H9 (cell line): ENCODE results near the gene MB. TPM values are rescaled to one million over a fixed set of nuclear protein-coding genes. Genes with fewer than 3 reads are reported as not detected.

ENCODE experiments used
- DNase-seq: peaks from one replicate; pipeline ENCODE4 v3.0.0-alpha.2; 2017
- H2AFZ ChIP-seq: one replicate; pipeline ENCODE4 v1.6.1; 2013; ENCODE audit warnings: mild to moderate bottlenecking, low read length, control low read depth, moderate library complexity
- H2AK5ac ChIP-seq: 2 replicates; pipeline ENCODE4 v1.6.1; 2013; ENCODE audit warnings: low read length, control low read depth, mixed read lengths; ENCODE audit not compliant: insufficient read length
- H2BK120ac ChIP-seq: one replicate; pipeline ENCODE4 v1.6.1; 2013; ENCODE audit warnings: low read depth, mild to moderate bottlenecking, low read length, control low read depth, inconsistent platforms; ENCODE audit not compliant: poor library complexity, severe bottlenecking
- H2BK12ac ChIP-seq: 2 replicates; pipeline ENCODE4 v1.6.1; 2013; ENCODE audit warnings: low read length, control low read depth, mixed read lengths, low read depth; ENCODE audit not compliant: insufficient read length
- H2BK15ac ChIP-seq: 2 replicates; pipeline ENCODE4 v1.6.1; 2013; ENCODE audit warnings: low read depth, low read length, control low read depth
- H2BK20ac ChIP-seq: one replicate; pipeline ENCODE4 v1.6.1; 2013; ENCODE audit warnings: low read depth, mild to moderate bottlenecking, low read length, control low read depth, inconsistent platforms; ENCODE audit not compliant: poor library complexity, severe bottlenecking
- H2BK5ac ChIP-seq: 2 replicates; pipeline ENCODE4 v1.6.1; 2013; ENCODE audit warnings: low read length, control low read depth, mixed read lengths; ENCODE audit not compliant: insufficient read length
- H3K14ac ChIP-seq: 2 replicates; pipeline ENCODE4 v1.6.1; 2013; ENCODE audit warnings: low read length, control low read depth; ENCODE audit not compliant: insufficient read depth
- H3K18ac ChIP-seq: 2 replicates; pipeline ENCODE4 v1.6.1; 2013; ENCODE audit warnings: low read depth, mild to moderate bottlenecking, mixed read lengths, low read length, control low read depth; ENCODE audit not compliant: insufficient read length
- H3K23ac ChIP-seq: 2 replicates; pipeline ENCODE4 v1.6.1; 2013; ENCODE audit warnings: low read length, control low read depth, mixed read lengths, low read depth; ENCODE audit not compliant: insufficient read length
- H3K23me2 ChIP-seq: 2 replicates; pipeline ENCODE4 v1.6.1; 2013; ENCODE audit warnings: low read depth, mild to moderate bottlenecking, mixed read lengths, low read length, control low read depth; ENCODE audit not compliant: insufficient read length, poor library complexity, severe bottlenecking
- H3K27ac ChIP-seq: 2 replicates; pipeline ENCODE4 v1.5.1; 2013; ENCODE audit warnings: low read length, control low read depth, mixed read lengths, low read depth; ENCODE audit not compliant: insufficient read length
- H3K27me3 ChIP-seq: 2 replicates; pipeline ENCODE4 v1.6.1; 2013; ENCODE audit warnings: low read length, control low read depth, inconsistent platforms; ENCODE audit not compliant: insufficient read depth
- H3K4ac ChIP-seq: 2 replicates; pipeline ENCODE4 v1.6.1; 2013; ENCODE audit warnings: low read depth, mild to moderate bottlenecking, control low read depth, inconsistent platforms, low read length, moderate library complexity
- H3K4me1 ChIP-seq: 2 replicates; pipeline ENCODE4 v1.6.1; 2013; ENCODE audit warnings: low read length, control low read depth, inconsistent platforms; ENCODE audit not compliant: insufficient read depth
- H3K4me2 ChIP-seq: 2 replicates; pipeline ENCODE4 v1.6.1; 2013; ENCODE audit warnings: low read length, control low read depth, mixed read lengths; ENCODE audit not compliant: insufficient read length, insufficient read depth
- H3K56ac ChIP-seq: 2 replicates; pipeline ENCODE4 v1.6.1; 2013; ENCODE audit warnings: low read depth, mild to moderate bottlenecking, mixed read lengths, low read length, control low read depth; ENCODE audit not compliant: insufficient read length
- H3K79me1 ChIP-seq: 2 replicates; pipeline ENCODE4 v1.6.1; 2013; ENCODE audit warnings: low read depth, mild to moderate bottlenecking, moderate library complexity, low read length, control low read depth, inconsistent platforms; ENCODE audit not compliant: insufficient read depth, poor library complexity, severe bottlenecking
- H3K79me2 ChIP-seq: 2 replicates; pipeline ENCODE4 v1.6.1; 2013; ENCODE audit warnings: low read length, control low read depth, inconsistent platforms; ENCODE audit not compliant: insufficient read depth
- H3K9ac ChIP-seq: 2 replicates; pipeline ENCODE4 v1.6.1; 2013; ENCODE audit warnings: low read length, control low read depth, mixed read lengths; ENCODE audit not compliant: insufficient read length; ENCODE audit errors: extremely low read depth
- H3K9me3 ChIP-seq: one replicate; pipeline ENCODE4 v1.6.1; 2013; ENCODE audit warnings: low read depth, low read length, inconsistent platforms; ENCODE audit not compliant: control insufficient read depth
- H3T11ph ChIP-seq: one replicate; pipeline ENCODE4 v1.6.1; 2013; ENCODE audit warnings: mild to moderate bottlenecking, low read length, control low read depth, inconsistent platforms
- H4K20me1 ChIP-seq: one replicate; pipeline ENCODE4 v1.6.1; 2013; ENCODE audit not compliant: control insufficient read depth, insufficient read length, insufficient read depth
- H4K5ac ChIP-seq: 2 replicates; pipeline ENCODE4 v1.6.1; 2013; ENCODE audit warnings: low read depth, mild to moderate bottlenecking, mixed read lengths, low read length, control low read depth; ENCODE audit not compliant: insufficient read length
- H4K8ac ChIP-seq: replicated peaks from 2 replicates; pipeline ENCODE4 v1.6.1; 2013; ENCODE audit warnings: low read length, control low read depth, mixed read lengths, low read depth; ENCODE audit not compliant: insufficient read length
- H4K91ac ChIP-seq: 2 replicates; pipeline ENCODE4 v1.6.1; 2013; ENCODE audit warnings: low read depth, mild to moderate bottlenecking, moderate library complexity, mixed read lengths, low read length, control low read depth; ENCODE audit not compliant: insufficient read length
- H3K27ac Mint-ChIP-seq, 3 experiments: 2 replicates in 2 of 3; 3 replicates in 1 of 3; pipeline ENCODE4 v1.8.0; 2020 to 2021; ENCODE audit warnings: mixed read lengths in 3 of 3, mild to moderate bottlenecking in 1 of 3, moderate library complexity in 1 of 3
- H3K27me3 Mint-ChIP-seq: 2 replicates; pipeline ENCODE4 v1.8.0; 2021; ENCODE audit warnings: low read depth, mild to moderate bottlenecking, moderate library complexity, mixed read lengths
- H3K36me3 Mint-ChIP-seq, 3 experiments: 2 replicates in 2 of 3; 3 replicates in 1 of 3; pipeline ENCODE4 v1.8.0; 2020 to 2021; ENCODE audit warnings: low read depth in 3 of 3, mixed read lengths in 3 of 3; ENCODE audit not compliant: insufficient read depth in 1 of 3
- H3K4me1 Mint-ChIP-seq, 2 experiments: 2 replicates each; pipeline ENCODE4 v1.8.0; 2020; ENCODE audit warnings: mixed read lengths in 2 of 2
- H3K4me3 Mint-ChIP-seq, 2 experiments: 2 replicates in 1 of 2; 3 replicates in 1 of 2; pipeline ENCODE4 v1.8.0; 2020 to 2021; ENCODE audit warnings: mild to moderate bottlenecking in 2 of 2, mixed read lengths in 2 of 2, moderate library complexity in 1 of 2
- H3K9me3 Mint-ChIP-seq, 2 experiments: 2 replicates in 1 of 2; 3 replicates in 1 of 2; pipeline ENCODE4 v1.8.0; 2020; ENCODE audit warnings: mild to moderate bottlenecking in 2 of 2, mixed read lengths in 2 of 2, moderate library complexity in 1 of 2
- WGBS: extraction: QIAGEN DNeasy Blood & Tissue Kit; methylation state at CpG from one replicate; pipeline ENCODE4 v1.1.7; 2013; ENCODE audit warnings: missing lambda C conversion rate, low lambda C conversion rate, mixed read lengths; ENCODE audit not compliant: insufficient read length; ENCODE audit errors: extremely low coverage; 5-methylcytosine and 5-hydroxymethylcytosine counted together
- total RNA-seq: library from RNA; stranded (reverse); gene quantifications from 2 replicates; pipeline ENCODE4 v1.2.1, GENCODE V29; 2021
- TF ChIP-seq, protein P1 (sequence below): fragments of 200-600 bp; sonication (generic); conservative IDR thresholded peaks from 3 replicates; pipeline ENCODE4 v1.8.0; 2021; ENCODE audit warnings: antibody characterized with exemption, mild to moderate bottlenecking

Gene MB
- total RNA-seq, 1 experiment from 2014 or later = 0.55 TPM

DNA sequence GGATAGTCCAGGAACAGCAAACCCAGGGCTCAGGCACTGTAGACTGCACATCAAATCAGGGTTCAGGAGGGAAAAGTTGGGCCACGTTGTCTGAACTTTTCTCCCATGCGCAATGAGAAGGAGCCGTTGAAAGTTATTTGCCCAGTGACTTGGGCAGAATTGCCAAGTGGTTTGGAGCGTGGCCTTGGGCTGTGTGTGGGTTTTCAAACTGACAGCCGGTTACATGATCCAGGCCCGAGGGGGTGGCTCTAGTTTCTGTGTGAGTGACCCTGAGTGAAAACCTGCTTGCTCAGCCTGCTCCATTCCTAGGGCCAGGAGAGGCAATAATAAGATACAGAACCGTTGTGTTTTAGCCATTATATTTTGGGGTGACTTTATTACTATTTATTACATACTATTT is 20.3 kb downstream of the MB start:
- Histone ChIP-seq H3K4ac (no peak overlapping the region), H3T11ph (no peak overlapping the region), H2BK20ac (no peak overlapping the region), H3K56ac (no peak overlapping the region), H2BK15ac (no peak overlapping the region), H2BK120ac (no peak overlapping the region), H3K4me1 (no peaks in the 10 kb centered on the region), H2BK12ac (no peak overlapping the region), H3K79me2 (no peaks in the 10 kb centered on the region), H4K20me1 (no peaks in the 10 kb centered on the region), H3K9ac (no peak overlapping the region), H3K27ac (no peak overlapping the region), H3K4me2 (no peak overlapping the region), H4K5ac (no peak overlapping the region), H3K23me2 (no peaks in the 10 kb centered on the region), H4K91ac (no peak overlapping the region), H2BK5ac (no peak overlapping the region), H2AFZ (no peak overlapping the region), H4K8ac (no peak overlapping the region), H3K27me3 (no peaks in the 10 kb centered on the region), H2AK5ac (no peak overlapping the region), H3K79me1 (no peaks in the 10 kb centered on the region), H3K18ac (no peak overlapping the region), H3K23ac (no peak overlapping the region), H3K14ac (no peak overlapping the region), H3K9me3 (no peaks in the 10 kb centered on the region)
- no peak for DNase-seq
- TF ChIP-seq, protein P1, sequence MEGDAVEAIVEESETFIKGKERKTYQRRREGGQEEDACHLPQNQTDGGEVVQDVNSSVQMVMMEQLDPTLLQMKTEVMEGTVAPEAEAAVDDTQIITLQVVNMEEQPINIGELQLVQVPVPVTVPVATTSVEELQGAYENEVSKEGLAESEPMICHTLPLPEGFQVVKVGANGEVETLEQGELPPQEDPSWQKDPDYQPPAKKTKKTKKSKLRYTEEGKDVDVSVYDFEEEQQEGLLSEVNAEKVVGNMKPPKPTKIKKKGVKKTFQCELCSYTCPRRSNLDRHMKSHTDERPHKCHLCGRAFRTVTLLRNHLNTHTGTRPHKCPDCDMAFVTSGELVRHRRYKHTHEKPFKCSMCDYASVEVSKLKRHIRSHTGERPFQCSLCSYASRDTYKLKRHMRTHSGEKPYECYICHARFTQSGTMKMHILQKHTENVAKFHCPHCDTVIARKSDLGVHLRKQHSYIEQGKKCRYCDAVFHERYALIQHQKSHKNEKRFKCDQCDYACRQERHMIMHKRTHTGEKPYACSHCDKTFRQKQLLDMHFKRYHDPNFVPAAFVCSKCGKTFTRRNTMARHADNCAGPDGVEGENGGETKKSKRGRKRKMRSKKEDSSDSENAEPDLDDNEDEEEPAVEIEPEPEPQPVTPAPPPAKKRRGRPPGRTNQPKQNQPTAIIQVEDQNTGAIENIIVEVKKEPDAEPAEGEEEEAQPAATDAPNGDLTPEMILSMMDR = no peak
- Mint-ChIP-seq H3K4me3 (no peak overlapping the region), H3K27me3 (peaks cover 3% of the 10 kb centered on the region), H3K9me3 (no peaks in the 10 kb centered on the region), H3K4me1 (peaks cover 0 to 26% of the 10 kb centered on the region in 2 experiments), H3K27ac (no peak overlapping the region), H3K36me3 (no peaks in the 10 kb centered on the region)
- no CpG with 5 or more reads among the region's 7 CpGs for WGBS
